Measurements from ENCODE around the gene CCDC33. TPM values are rescaled to one million over a fixed set of nuclear protein-coding genes. Genes with fewer than 3 reads are reported as not detected.

CCDC33 gene
- total RNA-seq, 1 experiment from 2014 or later: 0.15 TPM

DNA sequence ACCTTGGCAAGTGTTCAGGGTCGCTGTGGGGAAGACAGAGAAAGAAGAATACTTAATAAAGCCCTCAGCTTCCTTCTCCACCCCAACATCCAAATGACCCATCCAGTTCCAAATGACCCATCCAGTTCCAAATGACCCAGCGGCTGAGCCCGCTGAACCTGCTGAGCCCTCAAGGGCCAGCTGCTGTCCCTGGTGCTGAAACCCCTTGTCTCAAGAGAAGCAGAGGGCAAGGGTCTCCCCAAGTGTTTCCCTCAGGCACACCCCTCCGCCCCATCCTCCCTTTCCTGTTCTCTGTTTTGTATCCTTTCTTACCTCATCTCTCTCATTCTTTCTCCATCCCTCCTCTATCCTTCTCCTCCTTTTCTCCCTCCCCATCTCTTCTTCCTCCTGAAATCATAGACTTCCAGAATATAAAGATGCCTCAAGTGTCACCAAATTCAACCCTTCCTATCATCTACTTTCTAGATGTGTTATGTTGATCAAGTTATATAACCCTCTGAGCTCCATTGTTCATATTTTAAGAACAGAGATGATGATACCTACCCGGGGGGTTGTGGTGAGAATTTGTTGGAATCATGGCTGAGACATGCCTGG is 29.0 kb downstream of the CCDC33 start:
- Histone ChIP-seq H3K27ac (ENCODE audit: low read depth, low read length) (no peak overlapping the region), H3K27me3 (ENCODE audit: insufficient read depth, low read length) (peaks cover 58% of the 10 kb centered on the region), H3K79me2 (ENCODE audit: insufficient read depth, low read length) (no peaks in the 10 kb centered on the region), H3K4me2 (ENCODE audit: low read length) (no peak overlapping the region), H3K9ac (ENCODE audit: low read length) (no peak overlapping the region), H3K36me3 (ENCODE audit: control insufficient read depth in 1 of 2, insufficient read depth in 2 of 2, low read length in 2 of 2) (no peaks in the 10 kb centered on the region), H4K20me1 (ENCODE audit: insufficient read depth) (no peaks in the 10 kb centered on the region), H2AFZ (ENCODE audit: low read depth, low read length, poor library complexity, severe bottlenecking) (no peak overlapping the region), H3K4me1 (ENCODE audit: control insufficient read depth in 1 of 2, insufficient read depth in 2 of 2, low read length in 2 of 2) (no peaks in the 10 kb centered on the region), H3K4me3 (replicated peaks in 1 of 2; ENCODE audit: low read depth in 1 of 2, low read length in 2 of 2) (no peak overlapping the region), H3K9me3 (ENCODE audit: control insufficient read depth in 1 of 2, insufficient read depth in 1 of 2, low read depth in 1 of 2, low read length in 2 of 2) (no peaks in the 10 kb centered on the region), H3K9me2 (ENCODE audit: insufficient read depth) (no peaks in the 10 kb centered on the region)
- peak; percentile 90 for TF ChIP-seq REST (IDR thresholded peaks at IDR 0.05; ENCODE audit: low read depth)
- no peak for TF ChIP-seq SP1 (IDR thresholded peaks at IDR 0.05; ENCODE audit: low read depth)
- DNase-seq (ENCODE audit: low read depth, low spot score) (no peak), ATAC-seq (no peak)
- ChIA-PET POLR2A (no interaction called here), RAD21 (ENCODE audit: low non-redundant PET in 1 of 2, low total read pairs in 2 of 2, uncharacterized antibody in 2 of 2, unreplicated experiment in 2 of 2) (no interaction called here), CTCF (interaction anchor here (1.2 kb wide), 1 partner anchor 43 kb away, joined by 5 read pairs; no protein-coding TSS in a partner anchor)
- BruUV-seq (replicated peaks): no TSS peak
- intact Hi-C loops (cut with micrococcal nuclease): no loop called here

DNA sequence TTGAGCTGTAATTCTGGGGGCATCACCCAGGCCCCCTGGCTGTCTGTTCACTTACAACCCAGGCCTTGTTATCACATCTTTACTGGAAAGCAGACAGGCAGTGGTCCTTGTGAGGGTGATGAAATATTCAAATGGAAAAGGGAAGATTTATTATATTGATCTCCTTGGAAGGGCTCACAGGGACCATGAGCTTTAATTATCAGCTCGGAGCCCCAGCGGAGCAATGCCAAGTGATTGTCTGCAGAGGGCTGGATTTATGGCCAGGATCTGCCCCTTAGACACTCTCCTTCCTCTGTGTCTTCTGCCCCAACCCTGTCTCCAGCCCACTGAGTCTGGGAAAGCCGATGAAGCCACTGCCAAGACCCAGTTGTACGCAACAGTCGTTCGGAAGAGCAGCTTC is 31.9 kb downstream of the CCDC33 start:
- Histone ChIP-seq H3K9ac (ENCODE audit: low read length) (no peak overlapping the region), H3K4me2 (ENCODE audit: low read length) (no peak overlapping the region), H3K4me1 (ENCODE audit: control insufficient read depth in 1 of 2, insufficient read depth in 2 of 2, low read length in 2 of 2) (no peaks in the 10 kb centered on the region), H2AFZ (ENCODE audit: low read depth, low read length, poor library complexity, severe bottlenecking) (no peak overlapping the region), H3K36me3 (ENCODE audit: control insufficient read depth in 1 of 2, insufficient read depth in 2 of 2, low read length in 2 of 2) (no peaks in the 10 kb centered on the region), H3K9me3 (ENCODE audit: control insufficient read depth in 1 of 2, insufficient read depth in 1 of 2, low read depth in 1 of 2, low read length in 2 of 2) (no peaks in the 10 kb centered on the region), H4K20me1 (ENCODE audit: insufficient read depth) (no peaks in the 10 kb centered on the region), H3K79me2 (ENCODE audit: insufficient read depth, low read length) (no peaks in the 10 kb centered on the region), H3K27ac (ENCODE audit: low read depth, low read length) (no peak overlapping the region), H3K27me3 (ENCODE audit: insufficient read depth, low read length) (peaks cover 61% of the 10 kb centered on the region), H3K4me3 (replicated peaks in 1 of 2; ENCODE audit: low read depth in 1 of 2, low read length in 2 of 2) (no peak overlapping the region), H3K9me2 (ENCODE audit: insufficient read depth) (no peaks in the 10 kb centered on the region)
- DNase-seq (ENCODE audit: low read depth, low spot score): no peak
- TF ChIP-seq, protein P1, sequence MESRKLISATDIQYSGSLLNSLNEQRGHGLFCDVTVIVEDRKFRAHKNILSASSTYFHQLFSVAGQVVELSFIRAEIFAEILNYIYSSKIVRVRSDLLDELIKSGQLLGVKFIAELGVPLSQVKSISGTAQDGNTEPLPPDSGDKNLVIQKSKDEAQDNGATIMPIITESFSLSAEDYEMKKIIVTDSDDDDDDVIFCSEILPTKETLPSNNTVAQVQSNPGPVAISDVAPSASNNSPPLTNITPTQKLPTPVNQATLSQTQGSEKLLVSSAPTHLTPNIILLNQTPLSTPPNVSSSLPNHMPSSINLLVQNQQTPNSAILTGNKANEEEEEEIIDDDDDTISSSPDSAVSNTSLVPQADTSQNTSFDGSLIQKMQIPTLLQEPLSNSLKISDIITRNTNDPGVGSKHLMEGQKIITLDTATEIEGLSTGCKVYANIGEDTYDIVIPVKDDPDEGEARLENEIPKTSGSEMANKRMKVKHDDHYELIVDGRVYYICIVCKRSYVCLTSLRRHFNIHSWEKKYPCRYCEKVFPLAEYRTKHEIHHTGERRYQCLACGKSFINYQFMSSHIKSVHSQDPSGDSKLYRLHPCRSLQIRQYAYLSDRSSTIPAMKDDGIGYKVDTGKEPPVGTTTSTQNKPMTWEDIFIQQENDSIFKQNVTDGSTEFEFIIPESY (IDR thresholded peaks at IDR 0.05; ENCODE audit: extremely low read depth, insufficient replicate concordance, low read length): no peak
- TF ChIP-seq FOSL1 (IDR thresholded peaks at IDR 0.05; ENCODE audit: low read depth): no peak
- no peak for TF ChIP-seq SIN3A (IDR thresholded peaks at IDR 0.05; ENCODE audit: low read depth)
- TF ChIP-seq ELF1 (IDR thresholded peaks at IDR 0.05; ENCODE audit: borderline replicate concordance, low read depth): no peak
- no peak for TF ChIP-seq CBX3 (IDR thresholded peaks at IDR 0.05; ENCODE audit: low read depth)
- no peak for TF ChIP-seq EZH2 (IDR thresholded peaks at IDR 0.05)
- no peak for TF ChIP-seq EZH2phosphoT487 (IDR thresholded peaks at IDR 0.05; ENCODE audit: borderline replicate concordance)
- no peak for TF ChIP-seq SP1 (IDR thresholded peaks at IDR 0.05; ENCODE audit: low read depth)
- no peak for TF ChIP-seq POLR2A (IDR thresholded peaks at IDR 0.05; ENCODE audit: borderline replicate concordance, extremely low read depth, insufficient read depth, insufficient read length)
- TF ChIP-seq CEBPB (IDR thresholded peaks at IDR 0.05; ENCODE audit: low read depth): no peak
- TF ChIP-seq SRF (IDR thresholded peaks at IDR 0.05; ENCODE audit: low read depth): no peak
- TF ChIP-seq, protein P2, sequence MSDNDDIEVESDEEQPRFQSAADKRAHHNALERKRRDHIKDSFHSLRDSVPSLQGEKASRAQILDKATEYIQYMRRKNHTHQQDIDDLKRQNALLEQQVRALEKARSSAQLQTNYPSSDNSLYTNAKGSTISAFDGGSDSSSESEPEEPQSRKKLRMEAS (IDR thresholded peaks at IDR 0.05): no peak
- TF ChIP-seq YY1 (IDR thresholded peaks at IDR 0.05; ENCODE audit: extremely low read depth, insufficient replicate concordance, low read depth, low read length): no peak
- POLR2A ChIA-PET: no interaction called here
- no peak for ATAC-seq
- CTCF ChIA-PET: no interaction called here
- RAD21 ChIA-PET (ENCODE audit: low non-redundant PET in 1 of 2, low total read pairs in 2 of 2, uncharacterized antibody in 2 of 2, unreplicated experiment in 2 of 2): no interaction called here
- intact Hi-C loops (cut with micrococcal nuclease): no loop called here
- BruUV-seq (replicated peaks): no TSS peak

Measured in HCT116 (cell line).